NCI-H1436 (cell line): ENCODE data around the gene PEX12.
"Not testable (repeated sequence)": the region's sequence is repeated elsewhere in the genome, so short reads cannot be mapped to it uniquely, and the experiment has no call there.

ENCODE experiments used
- DNase-seq: peaks from one replicate; lab custom pipeline; 2025; lab: John Stamatoyannopoulos, UW

Gene PEX12

DNA sequence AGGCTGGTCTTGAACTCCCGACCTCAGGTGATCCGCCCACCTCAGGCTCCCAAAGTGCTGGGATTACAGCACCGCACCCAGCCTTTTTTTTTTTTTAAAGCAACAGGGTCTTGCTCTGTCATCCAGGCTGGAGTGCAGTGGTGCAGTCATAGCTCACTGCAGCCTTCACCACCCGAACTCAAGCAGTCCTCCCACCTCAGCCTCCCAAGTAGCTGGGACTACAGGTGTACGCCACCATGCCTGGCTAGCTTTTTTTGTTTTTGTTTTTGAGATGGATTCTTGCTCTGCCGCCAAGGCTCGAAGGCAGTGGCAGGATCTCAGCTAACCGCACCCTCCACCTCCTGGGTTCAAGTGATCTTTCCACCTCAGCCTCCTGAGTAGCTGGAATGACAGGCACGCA lies 43.0 kb downstream of the PEX12 start:
- not testable (repeated sequence) for DNase-seq

- no peak for DNase-seq
Observed at GRCh38 chr17:35534576-35535093, 43.7 kb downstream of the PEX12 start.

DNA sequence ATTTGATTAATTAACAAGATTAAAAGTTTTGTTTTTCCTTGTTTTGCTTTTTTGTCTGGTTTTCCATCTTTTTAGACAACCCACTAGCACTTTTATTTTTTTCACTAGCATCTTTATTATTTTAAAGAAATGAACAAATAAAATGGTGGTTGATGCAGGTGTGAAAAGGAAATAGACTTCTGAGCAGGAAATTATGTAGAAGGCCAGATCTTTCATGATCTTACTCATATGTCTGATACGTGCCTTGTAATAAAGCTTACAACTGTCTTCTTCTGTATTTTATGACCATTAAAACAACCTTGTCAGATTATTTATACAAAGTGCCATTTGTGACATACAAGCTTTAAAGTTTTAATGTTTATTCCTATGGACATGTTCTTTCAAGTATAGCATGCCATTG lies 47.2 kb downstream of the PEX12 start:
- DNase-seq: no peak

DNA sequence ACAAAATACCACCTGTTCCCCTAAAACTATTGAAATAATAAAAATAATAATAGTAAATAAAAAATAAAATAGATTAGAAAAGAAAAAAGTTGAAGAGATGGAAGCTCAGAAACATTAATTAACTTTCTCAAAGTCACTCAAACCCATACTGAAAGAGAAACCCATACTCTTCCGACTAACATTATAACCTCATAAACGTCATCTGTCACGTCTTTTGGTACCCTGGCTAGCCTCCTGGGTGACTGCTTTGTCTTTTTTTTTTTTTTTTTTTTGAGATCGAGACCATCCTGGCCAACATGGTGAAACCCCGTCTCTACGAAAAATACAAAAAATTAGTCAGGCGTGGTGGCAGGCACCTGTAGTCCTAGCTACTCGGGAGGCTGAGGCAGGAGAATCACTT lies 48.5 kb downstream of the PEX12 start:
- no peak for DNase-seq

DNA sequence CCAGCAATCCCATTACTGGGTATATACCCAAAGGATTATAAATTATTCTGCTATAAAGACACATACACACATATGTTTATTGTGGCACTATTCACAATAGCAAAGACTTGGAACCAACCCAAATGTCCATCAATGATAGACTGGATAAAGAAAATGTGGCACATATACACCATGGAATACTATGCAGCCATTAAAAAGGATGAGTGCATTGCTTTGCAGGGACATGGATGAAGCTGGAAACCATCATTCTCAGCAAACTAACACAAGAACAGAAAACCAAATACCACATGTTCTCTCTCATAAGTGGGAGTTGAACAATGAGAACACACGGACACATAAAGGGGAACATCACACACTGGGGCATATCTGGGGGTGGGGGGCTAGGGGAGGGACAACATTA lies 49.0 kb downstream of the PEX12 start:
- DNase-seq: not testable (repeated sequence)
